Small intestine (tissue), 16 donors: Measurements from ENCODE around the gene PCDHB15. TPM values are rescaled to one million over a fixed set of nuclear protein-coding genes. Genes with fewer than 3 reads are reported as not detected.
A peak's percentile ranks its signal among the peaks of the same experiment; 100 is the strongest.
"Not testable (repeated sequence)": the region's sequence is repeated elsewhere in the genome, so short reads cannot be mapped to it uniquely, and the experiment has no call there.

ENCODE experiments used
- DNase-seq, 2 donors: peaks; one replicate each; pipeline versions ENCODE4 v3.0.0 to v3.0.0-alpha.2; 2013
- FAIRE-seq: peaks from 2 replicates; lab custom pipeline; 2012; peaks lifted over from hg19 to GRCh38; lab: Jason Lieb, UNC
- H3K27ac ChIP-seq, 3 donors: one replicate each; pipeline ENCODE4 v1.5.1; 2013; ENCODE audit warnings: low read length in 2 of 3, mild to moderate bottlenecking in 2 of 3, control low read depth in 1 of 3, inconsistent platforms in 1 of 3, low read depth in 1 of 3, moderate library complexity in 1 of 3
- H3K27me3 ChIP-seq, 3 donors: one replicate each; pipeline ENCODE4 v1.6.1; 2013; ENCODE audit warnings: low read length in 3 of 3, inconsistent platforms in 1 of 3; ENCODE audit not compliant: control insufficient read depth in 3 of 3, insufficient read depth in 3 of 3
- H3K36me3 ChIP-seq, 3 donors: one replicate each; pipeline ENCODE4 v1.6.1; 2013; ENCODE audit warnings: low read length in 3 of 3, inconsistent platforms in 1 of 3, low read depth in 1 of 3, mild to moderate bottlenecking in 1 of 3, moderate library complexity in 1 of 3; ENCODE audit not compliant: control insufficient read depth in 3 of 3, insufficient read depth in 2 of 3
- H3K4me1 ChIP-seq, 3 donors: one replicate each; pipeline ENCODE4 v1.6.1; 2013; ENCODE audit warnings: low read length in 2 of 3, inconsistent platforms in 1 of 3, low read depth in 1 of 3, mild to moderate bottlenecking in 1 of 3, moderate library complexity in 1 of 3; ENCODE audit not compliant: control insufficient read depth in 3 of 3, insufficient read depth in 2 of 3
- H3K4me3 ChIP-seq, 3 donors: one replicate each; pipeline ENCODE4 v1.5.1; 2013; ENCODE audit warnings: low read length in 3 of 3, control low read depth in 1 of 3, inconsistent platforms in 1 of 3, low read depth in 1 of 3, mild to moderate bottlenecking in 1 of 3, moderate library complexity in 1 of 3
- H3K9me3 ChIP-seq, 2 donors: one replicate each; pipeline ENCODE4 v1.6.1; 2013; ENCODE audit warnings: low read depth in 1 of 2, low read length in 1 of 2; ENCODE audit not compliant: control insufficient read depth in 2 of 2, insufficient read depth in 1 of 2
- WGBS, 3 donors: extraction: QIAGEN DNeasy Blood & Tissue Kit; methylation state at CpG; one replicate each; pipeline ENCODE4 v1.1.7; 2013; 5-methylcytosine and 5-hydroxymethylcytosine counted together
- long read RNA-seq, 10 donors: transcript quantifications; one replicate each; lab custom pipeline, GENCODE V29; 2026
- polyA plus RNA-seq, 4 donors: library from polyadenylated mRNA; stranded (reverse) in 3 of 4; unstranded in 1 of 4; fragments of 200-250 nt in 3 of 4; fragments of 120-200 nt in 1 of 4; gene quantifications; one replicate each; pipeline versions ENCODE4 v1.2.1 to v1.2.3, GENCODE V29; 2013
- donor health status: healthy with polysubstance abuse.
- donor health status: control.
- donor health status: control.
- donor health status: Bipolar disorder and iron deficiency.
- donor health status: healthy.

The PCDHB15 gene
- polyA plus RNA-seq, result 1 to 10 TPM in 2 of 4 donors, under 1 TPM in 2; 0.22 to 1.7 (median 0.65) TPM
- long read RNA-seq, donor 1, full-length matches to known transcripts, result 4 of 4 reads
- long read RNA-seq, donor 1, partial matches to known transcripts, result 0 of 4 reads
- long read RNA-seq, donor 1, other reads (novel, unspliced or antisense), result 0 of 4 reads
- long read RNA-seq, donor 2, result 0 reads
- long read RNA-seq, donor 3, full-length matches to known transcripts, result 1 of 1 reads
- long read RNA-seq, donor 3, partial matches to known transcripts, result 0 of 1 reads
- long read RNA-seq, donor 3, other reads (novel, unspliced or antisense), result 0 of 1 reads
- long read RNA-seq, donor 4, result 0 reads
- long read RNA-seq, donor 5, result 0 reads
- long read RNA-seq, donor 6, full-length matches to known transcripts, result 1 of 1 reads
- long read RNA-seq, donor 6, partial matches to known transcripts, result 0 of 1 reads
- long read RNA-seq, donor 6, other reads (novel, unspliced or antisense), result 0 of 1 reads
- long read RNA-seq, donor 7, full-length matches to known transcripts, result 3 of 3 reads
- long read RNA-seq, donor 7, partial matches to known transcripts, result 0 of 3 reads
- long read RNA-seq, donor 7, other reads (novel, unspliced or antisense), result 0 of 3 reads
- long read RNA-seq, donor 8, result 0 reads
- long read RNA-seq, donor 9, full-length matches to known transcripts, result 1 of 1 reads
- long read RNA-seq, donor 9, partial matches to known transcripts, result 0 of 1 reads
- long read RNA-seq, donor 9, other reads (novel, unspliced or antisense), result 0 of 1 reads
- long read RNA-seq, donor 10, full-length matches to known transcripts, result 14 of 14 reads
- long read RNA-seq, donor 10, partial matches to known transcripts, result 0 of 14 reads
- long read RNA-seq, donor 10, other reads (novel, unspliced or antisense), result 0 of 14 reads

DNA sequence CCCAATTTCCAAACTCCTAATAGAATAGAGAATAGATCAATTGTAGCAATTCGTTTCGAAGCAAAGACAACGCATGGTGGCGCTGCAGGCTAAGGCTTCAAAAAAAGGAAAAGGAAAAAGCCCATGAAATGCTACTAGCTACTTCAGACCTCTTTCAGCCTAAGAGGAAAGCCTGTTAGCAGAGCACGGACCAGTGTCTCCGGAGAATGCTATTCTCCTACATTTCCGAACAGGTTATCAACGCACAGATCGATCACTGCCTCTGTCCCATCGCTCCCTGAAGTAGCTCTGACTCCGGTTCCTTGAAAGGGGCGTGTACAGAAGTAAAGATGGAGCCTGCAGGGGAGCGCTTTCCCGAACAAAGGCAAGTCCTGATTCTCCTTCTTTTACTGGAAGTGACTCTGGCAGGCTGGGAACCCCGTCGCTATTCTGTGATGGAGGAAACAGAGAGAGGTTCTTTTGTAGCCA, at the start of gene PCDHB15:
Gene PCDHB15 (plus strand): TSS at position 146 of the 468 bp plus-strand sequence. CDS start 184 bp downstream, at position 330.
- FAIRE-seq (no peak), DNase-seq (peak in 1 of 2 donors; percentile 3)
- Histone ChIP-seq H3K27ac (no peak within 1 kb of the TSS), H3K9me3 (peaks cover 4 to 63% of the 10 kb centered on the region in 2 donors), H3K36me3 (no peaks in the 10 kb centered on the region), H3K4me1 (no peaks in the 10 kb centered on the region), H3K27me3 (no peaks in the 10 kb centered on the region), H3K4me3 (peak within 1 kb of the TSS in 1 of 3 donors; percentile 9)
- 11 to 29% (median 18%) methylated on average over 16 of the region's 16 CpGs for WGBS, 3 donors

DNA sequence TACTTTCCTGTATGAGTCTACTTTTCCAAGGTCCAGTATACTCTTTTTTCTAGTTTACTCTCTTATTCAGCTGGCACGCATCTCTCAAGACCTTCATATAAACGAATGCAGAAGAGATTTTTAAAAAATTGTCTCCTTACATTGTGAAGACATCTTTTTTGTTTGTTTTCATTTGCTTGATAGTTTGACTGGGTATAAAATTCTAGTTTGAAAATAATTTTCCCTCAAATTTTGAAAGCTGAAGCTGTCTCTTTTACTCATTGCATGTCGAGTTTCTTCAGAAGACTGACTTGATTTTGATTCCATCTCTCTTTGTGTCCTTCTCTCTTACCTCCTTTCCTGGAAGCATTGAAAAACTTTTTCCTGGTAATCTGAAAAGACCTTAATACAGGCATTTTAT, 48.8 kb upstream of the PCDHB15 start:
- no peaks in the 10 kb centered on the region for H3K4me1 ChIP-seq
- H3K9me3 ChIP-seq, result peaks cover 1 to 29% of the 10 kb centered on the region in 2 donors
- no peak overlapping the region for H3K4me3 ChIP-seq
- 25 to 50% (median 30%) methylated on average over 3 of the region's 3 CpGs for WGBS, 3 donors
- H3K36me3 ChIP-seq, result no peaks in the 10 kb centered on the region
- H3K27ac ChIP-seq, result no peak overlapping the region
- FAIRE-seq (no peak), DNase-seq (no peak)
- H3K27me3 ChIP-seq, result peaks cover 0 to 8% (median 0%) of the 10 kb centered on the region in 3 donors

- Histone ChIP-seq H3K27me3 (peaks cover 0 to 3% (median 0%) of the 10 kb centered on the region in 3 donors), H3K27ac (no peak within 1 kb of the TSS), H3K4me1 (no peaks in the 10 kb centered on the region), H3K36me3 (no peaks in the 10 kb centered on the region), H3K4me3 (no peak within 1 kb of the TSS), H3K9me3 (peaks cover 0 to 32% of the 10 kb centered on the region in 2 donors)
- DNase-seq (no peak), FAIRE-seq (no peak)
- WGBS, 3 donors, result 36 to 52% (median 40%) methylated on average over 21 of the region's 21 CpGs
These were observed 45.6 kb upstream of the PCDHB15 start, which contains the start of gene PCDHB11 for GRCh38 chr5:141199359-141200235. PCDHB11 (plus strand) TSS chr5:141199627; CDS start chr5:141199775, 148 bp downstream.

DNA sequence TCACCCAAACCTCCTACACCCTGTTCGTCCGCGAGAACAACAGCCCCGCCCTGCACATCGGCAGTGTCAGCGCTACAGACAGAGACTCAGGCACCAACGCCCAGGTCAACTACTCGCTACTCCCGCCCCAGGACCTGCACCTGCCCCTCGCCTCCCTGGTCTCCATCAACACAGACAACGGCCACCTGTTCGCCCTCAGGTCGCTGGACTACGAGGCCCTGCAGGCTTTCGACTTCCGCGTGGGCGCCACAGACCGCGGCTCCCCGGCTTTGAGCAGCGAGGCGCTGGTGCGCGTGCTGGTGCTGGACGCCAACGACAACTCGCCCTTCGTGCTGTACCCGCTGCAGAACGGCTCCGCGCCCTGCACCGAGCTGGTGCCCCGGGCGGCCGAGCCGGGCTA, 44.1 kb upstream of the PCDHB15 start:
- not testable (repeated sequence) for H3K27me3 ChIP-seq, H3K27ac ChIP-seq, DNase-seq, FAIRE-seq, H3K4me3 ChIP-seq, H3K4me1 ChIP-seq, H3K36me3 ChIP-seq
- WGBS, 3 donors, result 42 to 58% (median 50%) methylated on average over 23 to 27 of the region's 38 CpGs
- H3K9me3 ChIP-seq, result peaks cover 0 to 35% of the 10 kb centered on the region in 2 donors

GRCh38 chr5:141201646-141202045, 43.5 kb upstream of the PCDHB15 start:
- 37 to 63% (median 51%) methylated on average over 13 to 33 of the region's 35 CpGs for WGBS, 3 donors

DNA sequence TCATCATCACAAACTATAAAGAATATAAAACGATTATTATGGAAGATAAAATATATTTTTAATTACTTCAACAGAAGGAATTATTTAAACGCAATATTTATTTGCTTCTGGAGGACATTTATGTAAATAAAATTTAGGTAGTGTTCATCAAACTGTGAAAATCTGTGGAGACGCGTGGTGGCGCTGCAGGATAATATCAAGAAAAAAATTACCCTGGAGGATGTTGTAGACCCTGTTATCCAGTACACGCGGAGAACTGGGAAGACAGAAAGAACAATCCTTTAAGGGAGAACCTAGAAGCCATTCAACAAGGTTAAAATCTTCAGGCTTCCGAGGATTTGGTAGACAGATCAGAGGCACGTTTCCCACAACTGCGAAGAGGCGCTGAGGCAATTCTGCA, 36.7 kb upstream of the PCDHB15 start, which contains the start of gene PCDHB12:
Gene PCDHB12 (plus strand): TSS at position 242 of the 400 bp plus-strand sequence. CDS start 189 bp downstream, outside the sequence.
- Histone ChIP-seq H3K36me3 (no peaks in the 10 kb centered on the region), H3K27ac (no peak within 1 kb of the TSS), H3K9me3 (peaks cover 0 to 18% of the 10 kb centered on the region in 2 donors), H3K27me3 (peaks cover 0 to 4% (median 0%) of the 10 kb centered on the region in 3 donors), H3K4me3 (no peak within 1 kb of the TSS), H3K4me1 (no peaks in the 10 kb centered on the region)
- WGBS, 3 donors, result 20 to 31% (median 26%) methylated on average over 11 of the region's 11 CpGs
- DNase-seq, result no peak
- no peak for FAIRE-seq

More at GRCh38 chr5:141201646-141202045, 43.5 kb upstream of the PCDHB15 start:
- not testable (repeated sequence) for FAIRE-seq, H3K4me1 ChIP-seq, H3K36me3 ChIP-seq, H3K27ac ChIP-seq, H3K4me3 ChIP-seq, DNase-seq, H3K27me3 ChIP-seq
- H3K9me3 ChIP-seq, result peaks cover 0 to 35% of the 10 kb centered on the region in 2 donors

DNA sequence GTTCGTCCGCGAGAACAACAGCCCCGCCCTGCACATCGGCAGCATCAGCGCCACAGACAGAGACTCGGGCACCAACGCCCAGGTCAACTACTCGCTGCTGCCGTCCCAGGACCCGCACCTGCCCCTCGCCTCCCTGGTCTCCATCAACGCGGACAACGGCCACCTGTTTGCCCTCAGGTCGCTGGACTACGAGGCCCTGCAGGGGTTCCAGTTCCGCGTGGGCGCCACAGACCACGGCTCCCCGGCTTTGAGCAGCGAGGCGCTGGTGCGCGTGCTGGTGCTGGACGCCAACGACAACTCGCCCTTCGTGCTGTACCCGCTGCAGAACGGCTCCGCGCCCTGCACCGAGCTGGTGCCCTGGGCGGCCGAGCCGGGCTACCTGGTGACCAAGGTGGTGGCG, 34.9 kb upstream of the PCDHB15 start:
- not testable (repeated sequence) for H3K36me3 ChIP-seq, H3K4me1 ChIP-seq, H3K27me3 ChIP-seq, FAIRE-seq, H3K27ac ChIP-seq, H3K4me3 ChIP-seq, DNase-seq
- H3K9me3 ChIP-seq, result peaks cover 0 to 24% of the 10 kb centered on the region in 2 donors
- 44 to 71% (median 59%) methylated on average over 27 to 39 of the region's 39 CpGs for WGBS, 3 donors
